Adrenal gland (tissue), 12 donors: ENCODE results near the gene ERBB2. TPM values are rescaled to one million over a fixed set of nuclear protein-coding genes. Genes with fewer than 3 reads are reported as not detected.
"Not testable (repeated sequence)": the region's sequence is repeated elsewhere in the genome, so short reads cannot be mapped to it uniquely, and the experiment has no call there.

Experiments
- DNase-seq, 7 donors: peaks; one replicate each; pipeline ENCODE4 v3.0.0-alpha.2; 2019 to 2020
- H3K27ac ChIP-seq, 5 donors: fragments of 200-600 bp; sonication (generic) in 4 of 5; 1 replicate in 3 of 5; 2 replicates in 2 of 5; pipeline versions ENCODE4 v1.5.1 to v1.8.0; 2016 to 2020; ENCODE audit warnings: mild to moderate bottlenecking in 1 of 5
- H3K27me3 ChIP-seq: fragments of 200-600 bp; 2 replicates; pipeline ENCODE4 v1.8.0; 2021
- H3K36me3 ChIP-seq, 2 donors: fragments of 200-600 bp; replicated peaks in 1 of 2; 1 replicate in 1 of 2; 2 replicates in 1 of 2; pipeline versions ENCODE4 v1.5.1 to v1.8.0; 2018 to 2022
- H3K4me1 ChIP-seq, 2 donors: fragments of 200-600 bp; replicated peaks in 1 of 2; 1 replicate in 1 of 2; 2 replicates in 1 of 2; pipeline versions ENCODE4 v1.5.1 to v1.8.0; 2018 to 2021
- H3K4me3 ChIP-seq, 4 donors: fragments of 200-600 bp; sonication (generic) in 3 of 4; one replicate each; pipeline ENCODE4 v1.5.1; 2016 to 2018
- H3K9me3 ChIP-seq, 3 donors: fragments of 200-600 bp; sonication (generic) in 1 of 3; replicated peaks in 1 of 3; 1 replicate in 2 of 3; 2 replicates in 1 of 3; pipeline versions ENCODE4 v1.5.1 to v1.8.0; 2016 to 2021
- POLR2A ChIP-seq, 2 donors: fragments of 450-650 bp; IDR thresholded peaks; one replicate each; pipeline ENCODE4 v1.6.1; 2017; ENCODE audit warnings: antibody characterized with exemption in 2 of 2, mild to moderate bottlenecking in 2 of 2, moderate library complexity in 1 of 2
- WGBS, 4 donors: extraction: QIAGEN DNeasy Blood & Tissue Kit in 2 of 4; methylation state at CpG; one replicate each; pipeline versions ENCODE4 v1.1.5 to v1.1.7; 2013 to 2017; 5-methylcytosine and 5-hydroxymethylcytosine counted together
- intact Hi-C, 2 donors: fragments of 100-400 bp; cut with DNase I; formaldehyde crosslinking; loops; one replicate each; pipeline versions ENCODE4 v1.14.1 to v1.15.0; 2022 to 2023
- polyA plus RNA-seq, 3 donors: library from polyadenylated mRNA; stranded (reverse); fragments of 200-250 nt in 2 of 3; fragments of 350-450 nt in 1 of 3; fragmentation: Illumina TruSeq in 1 of 3; extraction: RNeasy Lipid Tissue Mini Kit (QIAGEN cat#74804) in 1 of 3; gene quantifications; one replicate each; pipeline ENCODE4 v1.2.3, GENCODE V29; 2013 to 2014
- total RNA-seq, 9 donors: library from RNA; depleted of rRNA in 4 of 9; stranded (reverse); fragments of >200 nt in 4 of 9; fragments of 120-200 nt in 1 of 9; fragmentation: NEBNext Ultra II Directional in 1 of 9; extraction: Animal tissue kit (Norgen Biotek cat#: 25700) in 1 of 9; gene quantifications; one replicate each; pipeline versions ENCODE4 v1.1.0 to v1.2.4, GENCODE V29; 2013 to 2023
- TF ChIP-seq, protein P1 (sequence below), 6 experiments: fragments of 450-650 bp in 4 of 6; fragments of 200-600 bp in 2 of 6; sonication (generic) in 1 of 6; IDR thresholded peaks; 1 replicate in 5 of 6; 2 replicates in 1 of 6; pipeline versions ENCODE4 v1.5.1 to v1.8.0; 2016 to 2021; ENCODE audit warnings: antibody characterized with exemption in 6 of 6, mild to moderate bottlenecking in 2 of 6, moderate library complexity in 1 of 6
- donor health status: healthy with polysubstance abuse.
- donor health status: Bipolar disorder and iron deficiency.
- donor health status: DM: yes; HTN: yes; CAD: no.
- donor health status: DM: no; HTN: no; CAD: no.
- donor health status: DM: no; HTN: no; CAD: no.
- donor health status: DM: yes; HTN: yes; CAD: no.

ERBB2 gene
- total and polyA plus RNA-seq, 12 donors, result 4.8 to 16.9 (median 11.9) TPM

DNA sequence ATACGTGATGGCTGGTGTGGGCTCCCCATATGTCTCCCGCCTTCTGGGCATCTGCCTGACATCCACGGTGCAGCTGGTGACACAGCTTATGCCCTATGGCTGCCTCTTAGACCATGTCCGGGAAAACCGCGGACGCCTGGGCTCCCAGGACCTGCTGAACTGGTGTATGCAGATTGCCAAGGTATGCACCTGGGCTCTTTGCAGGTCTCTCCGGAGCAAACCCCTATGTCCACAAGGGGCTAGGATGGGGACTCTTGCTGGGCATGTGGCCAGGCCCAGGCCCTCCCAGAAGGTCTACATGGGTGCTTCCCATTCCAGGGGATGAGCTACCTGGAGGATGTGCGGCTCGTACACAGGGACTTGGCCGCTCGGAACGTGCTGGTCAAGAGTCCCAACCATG lies 24.9 kb downstream of the ERBB2 start:
- Histone ChIP-seq H3K36me3 (no peaks in the 10 kb centered on the region), H3K4me1 (peaks cover 2 to 6% of the 10 kb centered on the region in 2 donors), H3K27me3 (no peaks in the 10 kb centered on the region), H3K4me3 (no peak overlapping the region), H3K27ac (no peak overlapping the region), H3K9me3 (no peaks in the 10 kb centered on the region)
- 95 to 97% (median 96%) methylated on average over 6 to 13 of the region's 13 CpGs; no CpG with 5 or more reads in 1 of the 4 donors for WGBS, 4 donors
- intact Hi-C loops, result no loop called here
- TF ChIP-seq POLR2A (IDR thresholded peaks at IDR 0.05), result no peak
- TF ChIP-seq, protein P1, sequence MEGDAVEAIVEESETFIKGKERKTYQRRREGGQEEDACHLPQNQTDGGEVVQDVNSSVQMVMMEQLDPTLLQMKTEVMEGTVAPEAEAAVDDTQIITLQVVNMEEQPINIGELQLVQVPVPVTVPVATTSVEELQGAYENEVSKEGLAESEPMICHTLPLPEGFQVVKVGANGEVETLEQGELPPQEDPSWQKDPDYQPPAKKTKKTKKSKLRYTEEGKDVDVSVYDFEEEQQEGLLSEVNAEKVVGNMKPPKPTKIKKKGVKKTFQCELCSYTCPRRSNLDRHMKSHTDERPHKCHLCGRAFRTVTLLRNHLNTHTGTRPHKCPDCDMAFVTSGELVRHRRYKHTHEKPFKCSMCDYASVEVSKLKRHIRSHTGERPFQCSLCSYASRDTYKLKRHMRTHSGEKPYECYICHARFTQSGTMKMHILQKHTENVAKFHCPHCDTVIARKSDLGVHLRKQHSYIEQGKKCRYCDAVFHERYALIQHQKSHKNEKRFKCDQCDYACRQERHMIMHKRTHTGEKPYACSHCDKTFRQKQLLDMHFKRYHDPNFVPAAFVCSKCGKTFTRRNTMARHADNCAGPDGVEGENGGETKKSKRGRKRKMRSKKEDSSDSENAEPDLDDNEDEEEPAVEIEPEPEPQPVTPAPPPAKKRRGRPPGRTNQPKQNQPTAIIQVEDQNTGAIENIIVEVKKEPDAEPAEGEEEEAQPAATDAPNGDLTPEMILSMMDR (IDR thresholded peaks at IDR 0.05), result no peak
- DNase-seq, result no peak

DNA sequence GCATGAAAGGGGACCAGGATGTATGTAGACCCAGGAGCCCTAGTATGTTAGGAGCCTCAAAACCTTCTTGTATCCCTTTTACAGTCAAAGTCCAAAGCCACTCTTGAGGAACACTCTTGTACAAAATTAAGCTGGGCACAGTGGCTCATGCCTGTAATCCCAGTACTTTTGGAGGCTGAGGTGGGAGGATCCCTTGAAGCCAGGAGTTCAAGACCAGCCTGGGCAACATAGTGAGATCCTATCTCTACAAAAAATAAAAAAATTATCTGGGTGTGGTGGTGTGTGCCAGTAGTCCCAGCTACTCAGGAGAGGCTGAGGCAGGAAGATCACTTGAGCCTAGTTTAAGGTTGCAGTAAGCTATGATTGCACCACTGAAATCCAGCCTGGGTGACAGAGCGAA lies 26.1 kb downstream of the ERBB2 start:
- H3K4me3 ChIP-seq, H3K27ac ChIP-seq, H3K36me3 ChIP-seq, DNase-seq, intact Hi-C loops, H3K27me3 ChIP-seq, H3K9me3 ChIP-seq: not testable (repeated sequence)
- peaks cover 4 to 10% of the 10 kb centered on the region in 2 donors for H3K4me1 ChIP-seq
- 96 to 100% (median 100%) methylated on average over 1 of the region's 1 CpG for WGBS, 4 donors

DNA sequence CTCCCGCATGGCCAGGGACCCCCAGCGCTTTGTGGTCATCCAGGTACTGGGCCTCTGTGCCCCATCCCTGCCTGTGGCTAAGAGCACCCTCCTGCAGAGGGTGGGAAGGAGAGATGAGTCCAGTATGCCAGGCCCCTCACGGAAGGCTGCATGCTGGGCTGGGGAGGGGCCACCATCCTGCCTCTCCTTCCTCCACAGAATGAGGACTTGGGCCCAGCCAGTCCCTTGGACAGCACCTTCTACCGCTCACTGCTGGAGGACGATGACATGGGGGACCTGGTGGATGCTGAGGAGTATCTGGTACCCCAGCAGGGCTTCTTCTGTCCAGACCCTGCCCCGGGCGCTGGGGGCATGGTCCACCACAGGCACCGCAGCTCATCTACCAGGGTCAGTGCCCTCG lies 26.8 kb downstream of the ERBB2 start:
- H3K36me3 ChIP-seq, result no peaks in the 10 kb centered on the region
- 89 to 98% (median 92%) methylated on average over 3 to 9 of the region's 9 CpGs for WGBS, 4 donors

DNA sequence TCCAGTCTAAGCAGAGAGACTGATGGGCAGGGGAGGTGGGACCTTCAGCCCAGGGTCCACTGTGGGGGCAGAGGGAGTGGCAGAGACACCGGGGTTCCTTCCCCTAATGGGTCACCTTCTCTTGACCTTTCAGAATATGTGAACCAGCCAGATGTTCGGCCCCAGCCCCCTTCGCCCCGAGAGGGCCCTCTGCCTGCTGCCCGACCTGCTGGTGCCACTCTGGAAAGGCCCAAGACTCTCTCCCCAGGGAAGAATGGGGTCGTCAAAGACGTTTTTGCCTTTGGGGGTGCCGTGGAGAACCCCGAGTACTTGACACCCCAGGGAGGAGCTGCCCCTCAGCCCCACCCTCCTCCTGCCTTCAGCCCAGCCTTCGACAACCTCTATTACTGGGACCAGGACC lies 27.7 kb downstream of the ERBB2 start:
- H3K27me3 ChIP-seq, result no peaks in the 10 kb centered on the region
- intact Hi-C loops, result no loop called here
- H3K4me3 ChIP-seq, result no peak overlapping the region
- H3K27ac ChIP-seq, result no peak overlapping the region
- 76 to 85% (median 81%) methylated on average over 8 to 10 of the region's 10 CpGs for WGBS, 4 donors
- no peak for DNase-seq
- TF ChIP-seq, protein P1 (IDR thresholded peaks at IDR 0.05), result no peak
- no peak for TF ChIP-seq POLR2A (IDR thresholded peaks at IDR 0.05)
- H3K36me3 ChIP-seq, result no peaks in the 10 kb centered on the region
- peaks cover 4 to 10% of the 10 kb centered on the region in 2 donors for H3K4me1 ChIP-seq
- no peaks in the 10 kb centered on the region for H3K9me3 ChIP-seq

More for the DNA sequence above, 26.8 kb downstream of the ERBB2 start:
- DNase-seq, result no peak
- no peaks in the 10 kb centered on the region for H3K9me3 ChIP-seq
- intact Hi-C loops, result no loop called here
- no peak overlapping the region for H3K4me3 ChIP-seq
- no peak overlapping the region for H3K27ac ChIP-seq
- TF ChIP-seq, protein P1 (IDR thresholded peaks at IDR 0.05), result no peak
- TF ChIP-seq POLR2A (IDR thresholded peaks at IDR 0.05), result no peak
- H3K4me1 ChIP-seq, result peaks cover 4 to 10% of the 10 kb centered on the region in 2 donors
- H3K27me3 ChIP-seq, result no peaks in the 10 kb centered on the region

DNA sequence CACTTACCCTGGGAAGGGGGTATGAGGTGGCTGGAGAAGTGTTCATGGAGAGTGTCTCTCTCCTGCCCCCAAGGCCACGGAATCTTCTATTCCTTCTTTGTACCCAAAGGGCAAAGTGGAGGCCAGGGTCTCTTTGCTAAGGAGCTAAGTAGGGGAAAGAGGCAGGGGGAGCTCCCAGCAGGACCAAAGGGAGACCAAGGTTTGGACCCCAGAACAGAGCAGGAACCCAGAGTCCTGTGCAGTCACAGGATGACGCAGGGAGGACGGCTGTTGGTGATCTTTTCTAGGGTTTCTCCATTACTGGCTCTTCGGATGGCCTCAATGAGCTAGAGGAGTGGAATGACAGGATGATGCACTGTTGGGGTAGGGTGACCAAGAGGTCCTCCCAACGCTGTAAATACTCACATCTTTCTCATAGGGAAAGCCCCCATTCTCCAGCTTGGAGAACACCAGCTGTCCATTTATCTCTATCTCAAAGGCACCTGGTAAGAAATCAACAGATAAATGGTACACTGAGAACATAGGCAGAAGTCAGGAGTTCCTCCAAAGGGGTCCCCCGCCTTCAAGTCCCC lies 29.5 kb downstream of the ERBB2 start:
- Histone ChIP-seq H3K4me1 (peaks cover 4 to 10% of the 10 kb centered on the region in 2 donors), H3K27ac (no peak overlapping the region), H3K27me3 (peaks cover under 1% of the 10 kb centered on the region), H3K36me3 (no peaks in the 10 kb centered on the region), H3K9me3 (no peaks in the 10 kb centered on the region), H3K4me3 (peak overlapping the region in 1 of 4 donors; percentile 86)
- TF ChIP-seq POLR2A (IDR thresholded peaks at IDR 0.05), result no peak
- TF ChIP-seq, protein P1 (IDR thresholded peaks at IDR 0.05), result no peak
- DNase-seq, result no peak
- intact Hi-C loops, result no loop called here
- 74 to 80% (median 77%) methylated on average over 6 of the region's 6 CpGs for WGBS, 4 donors
